Stimulated activated CD8-positive, alpha-beta memory T cell treated with anti-CD3 and anti-CD28 coated beads, Interleukin-2, amount 100 ng/mL, for 1 hour (primary cell): ENCODE results near the gene DNAJA3.
"Not testable (repeated sequence)": the region's sequence is repeated elsewhere in the genome, so short reads cannot be mapped to it uniquely, and the experiment has no call there.

Source experiments
- DNase-seq, 2 donors: peaks; one replicate each; pipeline ENCODE4 v3.0.0-alpha.2; 2020; ENCODE audit warnings: low read depth in 2 of 2

DNAJA3 gene

DNA sequence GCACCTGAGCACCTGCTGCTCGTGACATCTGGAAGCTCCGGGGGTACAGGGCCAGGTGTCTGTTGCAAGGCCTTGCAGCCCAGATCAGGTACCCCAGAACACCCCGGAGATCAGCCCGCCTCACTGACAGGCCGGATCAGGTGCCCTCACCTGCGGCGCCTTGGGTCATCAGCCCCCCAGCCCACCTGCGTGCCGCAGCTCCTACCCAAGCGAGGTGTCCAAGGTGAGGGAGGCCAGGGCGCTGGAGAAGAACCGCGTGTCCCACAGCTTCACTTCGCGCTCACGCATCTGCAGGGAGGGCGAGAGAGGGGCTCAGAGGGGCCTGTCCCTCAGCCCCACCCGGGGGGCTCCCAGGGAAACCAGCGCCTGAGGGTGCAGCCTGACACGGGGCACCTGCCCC is 37.9 kb upstream of the DNAJA3 start:
- no peak for DNase-seq

- DNase-seq: no peak
These were observed 37.2 kb upstream of the DNAJA3 start for GRCh38 chr16:4388271-4389021.

DNA sequence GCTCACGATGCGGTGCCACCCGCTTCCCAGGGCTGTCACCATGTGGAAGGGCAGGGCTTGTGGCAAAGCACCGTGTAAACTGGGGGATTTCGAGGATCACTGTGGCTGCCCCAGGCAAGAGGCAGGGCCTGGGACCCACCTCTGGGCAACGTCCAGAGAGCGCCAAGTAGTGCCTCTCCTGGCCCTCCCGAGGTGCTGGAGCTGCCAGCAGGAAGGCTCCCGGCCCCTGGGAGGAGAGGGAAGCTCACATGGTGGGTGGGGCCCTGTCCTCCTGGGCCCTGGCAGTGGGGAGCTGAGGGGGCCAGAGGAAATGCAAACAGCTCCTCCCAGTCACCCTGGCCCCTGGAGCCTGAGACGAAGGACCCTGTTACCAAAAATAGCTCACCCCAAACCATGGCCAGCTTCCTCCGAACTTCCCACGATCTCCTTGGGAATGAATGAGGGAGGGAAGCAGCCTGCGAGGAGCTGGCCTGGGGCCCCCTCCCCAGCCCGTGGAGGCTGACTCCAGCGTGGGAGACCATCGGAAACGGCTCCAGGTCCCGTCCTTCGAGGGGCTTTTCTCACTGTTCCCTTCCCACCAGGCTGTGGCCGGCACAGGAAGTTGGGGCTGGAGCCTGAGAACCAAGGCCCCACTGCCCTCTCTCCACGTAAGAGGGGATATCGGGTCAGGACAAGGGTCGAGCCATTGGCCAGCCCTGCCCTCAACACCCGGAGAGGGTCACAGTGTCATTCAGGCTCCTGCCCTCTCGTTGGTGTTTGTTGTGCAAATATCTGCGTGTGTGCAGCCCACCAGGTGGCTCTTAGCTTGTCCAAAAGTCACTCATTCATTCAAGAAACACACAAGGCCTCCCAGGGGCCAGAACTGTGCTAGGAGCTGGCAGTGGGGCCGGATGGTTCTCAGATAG is 36.4 kb upstream of the DNAJA3 start:
- no peak for DNase-seq

- DNase-seq: no peak
These were observed 35.1 kb upstream of the DNAJA3 start for GRCh38 chr16:4390266-4391260.

DNA sequence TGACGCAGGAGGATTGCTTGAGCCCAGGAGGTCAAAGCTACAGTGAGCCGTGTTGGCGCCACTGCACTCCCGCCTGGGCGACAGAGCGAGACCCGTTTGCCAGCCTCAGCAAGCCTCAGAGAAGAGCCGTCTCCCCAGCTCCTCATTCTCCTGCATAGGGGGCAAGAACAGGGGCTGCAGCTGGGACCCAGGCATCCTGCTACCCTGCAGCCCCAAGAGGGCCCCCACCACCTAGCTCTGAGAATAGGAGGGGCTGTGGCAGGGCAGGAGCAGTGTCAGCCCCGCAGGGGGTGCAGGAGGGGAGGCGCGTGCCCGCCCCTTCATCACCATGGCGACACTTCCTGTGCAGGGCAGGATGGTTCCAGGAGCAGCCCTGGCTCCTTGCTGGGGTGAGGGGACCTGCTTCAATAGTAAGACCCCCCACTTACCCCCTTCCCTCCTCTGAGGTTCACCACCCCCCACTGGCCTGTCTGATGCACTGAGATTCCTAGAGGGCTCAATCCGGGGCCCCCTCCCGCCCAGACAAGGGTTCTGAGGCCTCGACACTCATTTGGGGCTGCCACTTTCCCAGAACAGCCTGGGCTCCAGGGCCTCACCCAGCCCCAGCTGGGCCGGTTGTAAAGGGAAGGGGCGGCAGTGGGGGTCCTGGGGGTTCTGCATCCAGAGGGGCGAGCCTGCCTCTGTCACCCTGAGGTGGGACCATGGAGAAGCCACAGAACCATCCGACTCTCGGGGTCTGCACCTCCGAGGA is 33.9 kb upstream of the DNAJA3 start:
- DNase-seq: no peak

DNA sequence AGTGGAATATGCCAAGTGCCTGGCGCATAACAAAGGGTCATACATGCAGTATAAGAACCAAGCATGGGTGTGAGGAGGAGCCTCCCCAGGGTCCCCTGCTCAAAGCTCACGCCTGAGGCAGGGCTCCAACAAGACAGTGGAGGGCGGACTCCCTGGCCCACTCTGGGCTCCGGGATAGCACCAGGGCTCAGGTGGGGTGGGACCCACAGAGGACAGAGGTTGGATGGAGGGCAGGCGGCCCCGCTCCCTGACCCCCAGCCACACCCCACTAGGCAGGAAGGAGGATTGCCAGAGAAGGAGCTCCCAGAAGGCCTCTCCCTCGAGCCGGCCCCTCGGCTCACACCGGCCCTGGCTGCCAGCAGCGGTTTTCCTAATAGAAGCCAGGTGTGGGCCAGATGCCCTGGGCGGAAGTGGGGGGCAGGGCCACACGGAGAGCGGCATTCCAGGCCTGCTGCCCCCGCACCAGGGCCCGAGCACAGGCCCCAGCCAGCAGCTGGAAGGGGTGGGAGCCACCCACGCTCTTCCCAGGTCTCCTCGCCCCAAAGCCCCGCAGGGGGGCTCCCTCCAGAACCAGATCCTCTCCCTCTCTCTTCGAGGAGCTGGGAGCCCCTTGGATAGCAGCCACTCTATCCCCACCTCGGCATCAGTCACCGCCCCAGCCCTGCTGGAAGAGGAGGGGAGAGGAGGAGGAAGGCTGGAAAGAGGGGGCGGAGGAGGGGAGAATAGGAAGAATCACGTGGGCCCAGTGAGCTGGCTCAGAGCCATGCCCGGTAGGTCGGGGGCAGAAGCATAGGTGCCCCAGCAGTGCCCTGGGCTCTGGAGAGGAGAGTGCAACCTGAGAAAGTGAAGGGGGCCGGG is 33.1 kb upstream of the DNAJA3 start:
- no peak for DNase-seq

- DNase-seq: no peak
These were observed 32.4 kb upstream of the DNAJA3 start for GRCh38 chr16:4393240-4393600.

- DNase-seq: not testable (repeated sequence)
These were observed 31.8 kb upstream of the DNAJA3 start for GRCh38 chr16:4393850-4394249.

DNA sequence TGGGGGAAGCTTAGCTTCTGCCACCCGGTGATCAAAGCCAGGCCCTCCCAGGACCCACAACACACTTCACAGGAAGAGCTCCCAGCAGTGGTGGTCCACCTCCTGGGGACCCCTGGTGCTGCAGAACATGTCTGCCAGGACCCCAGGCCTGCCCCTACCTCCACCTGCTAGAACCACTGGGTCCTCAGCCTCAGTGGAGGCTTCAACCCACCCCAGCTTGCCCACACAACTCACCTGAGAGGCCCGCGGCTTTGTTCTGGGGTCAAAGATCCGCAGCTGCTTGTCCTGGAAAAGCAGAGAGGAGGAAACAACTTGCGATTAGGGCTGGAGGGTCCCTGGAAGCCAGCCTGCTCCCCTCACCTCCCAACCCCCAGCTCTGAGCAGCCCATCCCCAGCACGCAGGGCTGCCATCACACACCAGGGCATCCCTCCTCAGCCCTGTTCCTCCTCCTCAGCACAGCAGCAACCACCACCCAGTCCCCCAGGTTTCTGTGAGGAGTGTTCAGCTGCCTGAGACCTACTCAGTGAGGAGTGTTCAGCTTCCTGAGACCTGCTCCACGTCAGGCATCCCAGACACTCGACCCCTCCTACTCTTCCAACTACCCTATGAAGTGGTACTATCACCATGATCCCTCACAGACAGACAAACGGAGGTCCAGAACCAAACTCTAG is 30.5 kb upstream of the DNAJA3 start:
- DNase-seq: no peak

DNA sequence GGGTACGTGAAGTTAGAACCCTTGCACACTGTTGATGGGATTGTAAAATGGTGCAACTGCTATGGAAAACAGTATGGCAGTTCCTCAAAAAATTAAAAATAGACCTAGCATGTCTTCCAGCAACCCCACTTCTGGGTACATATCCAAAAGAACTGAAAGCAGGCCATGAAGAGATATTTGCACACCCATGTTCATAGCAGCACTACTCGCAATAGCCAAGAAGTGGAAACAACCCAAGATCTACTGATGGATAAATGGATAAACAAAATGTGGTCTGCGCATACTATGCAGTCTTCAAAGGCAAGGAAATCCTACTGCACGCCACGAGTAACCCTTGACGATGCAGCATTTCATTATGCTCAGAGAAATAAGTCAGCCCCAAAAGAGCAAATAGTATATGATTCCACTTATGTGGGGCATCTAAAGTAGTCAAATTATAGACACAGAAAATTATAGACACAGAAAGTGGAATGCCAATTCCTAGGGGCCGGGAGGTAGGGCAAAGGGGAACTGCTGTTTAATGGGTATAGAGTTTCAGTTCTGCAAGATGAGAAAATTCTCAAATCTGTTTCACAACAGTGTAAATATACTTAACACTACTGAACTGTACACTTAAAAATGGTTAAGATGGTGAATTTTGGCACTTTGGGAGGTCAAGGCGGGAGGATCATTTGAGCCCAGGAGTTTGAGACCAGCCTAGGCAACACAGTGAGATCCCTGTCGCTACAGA is 26.5 kb upstream of the DNAJA3 start:
- no peak for DNase-seq

DNA sequence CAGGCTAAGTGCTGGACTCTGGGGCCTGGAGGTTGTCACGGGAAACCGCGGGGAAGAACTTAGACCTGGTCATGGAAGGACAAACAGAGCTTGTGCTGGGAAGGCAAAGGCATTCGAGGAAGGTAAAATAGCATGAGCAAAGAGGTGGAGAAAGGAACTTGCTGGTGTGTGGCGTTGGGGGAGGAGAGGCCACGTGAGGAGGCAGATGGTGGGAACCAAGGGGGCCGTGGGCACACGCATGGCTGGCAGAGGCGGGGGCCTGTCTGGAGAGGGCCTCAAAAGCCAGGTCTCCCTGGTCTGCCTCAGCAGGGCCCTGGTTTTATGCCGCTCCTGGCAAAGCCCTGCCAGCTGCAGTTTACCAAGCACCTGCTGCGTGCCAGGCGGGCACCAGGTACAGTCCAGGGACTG is 24.6 kb upstream of the DNAJA3 start:
- no peak for DNase-seq

DNA sequence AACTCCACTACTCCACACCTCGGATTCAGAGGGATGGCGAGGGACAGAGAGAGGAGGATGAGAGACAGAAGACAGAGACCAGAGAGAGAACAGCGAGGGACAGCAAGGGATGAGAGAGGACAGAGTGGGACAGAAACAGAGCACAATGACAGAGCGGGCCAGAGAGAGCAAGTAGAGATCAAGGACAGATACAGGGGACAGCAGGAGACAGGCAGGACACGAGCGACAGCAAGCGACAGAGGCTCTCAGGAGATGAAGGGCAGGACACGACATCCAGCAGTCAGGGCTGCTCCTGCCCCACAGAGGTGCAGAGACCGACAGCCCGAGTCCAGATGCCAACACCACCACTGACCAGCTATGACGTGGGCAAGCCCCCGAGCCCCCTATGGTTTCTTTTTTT is 24.2 kb upstream of the DNAJA3 start:
- DNase-seq: no peak

GRCh38 chr16:4402439-4403132 is 23.1 kb upstream of the DNAJA3 start:
- peak; percentile 44 to 49 for DNase-seq

GRCh38 chr16:4403133-4403949 is 22.3 kb upstream of the DNAJA3 start:
- no peak for DNase-seq

GRCh38 chr16:4404247-4404966 is 21.3 kb upstream of the DNAJA3 start:
- no peak for DNase-seq

GRCh38 chr16:4404967-4405696 is 20.5 kb upstream of the DNAJA3 start:
- no peak for DNase-seq
